Neural crest cell (in vitro differentiated cells): ENCODE results near the gene RNU5B-1. TPM values are rescaled to one million over a fixed set of nuclear protein-coding genes. Genes with fewer than 3 reads are reported as not detected.

Source experiments
- DNase-seq: peaks from one replicate; pipeline ENCODE4 v3.0.0; 2021; ENCODE audit warnings: low read depth, mixed read lengths, low spot score
- H3K27ac Mint-ChIP-seq: one replicate; pipeline ENCODE4 v1.8.0; 2021; ENCODE audit warnings: mild to moderate bottlenecking, mixed read lengths; ENCODE audit not compliant: unreplicated experiment
- H3K27me3 Mint-ChIP-seq: 2 replicates; pipeline ENCODE4 v1.8.0; 2021; ENCODE audit warnings: low read depth, mild to moderate bottlenecking, mixed read lengths
- H3K36me3 Mint-ChIP-seq: 2 replicates; pipeline ENCODE4 v1.8.0; 2021; ENCODE audit warnings: low read depth, mild to moderate bottlenecking, mixed read lengths
- H3K4me1 Mint-ChIP-seq: 2 replicates; pipeline ENCODE4 v1.8.0; 2021; ENCODE audit warnings: mixed read lengths
- H3K4me3 Mint-ChIP-seq: one replicate; pipeline ENCODE4 v1.8.0; 2021; ENCODE audit warnings: mild to moderate bottlenecking, mixed read lengths
- H3K9me3 Mint-ChIP-seq: 2 replicates; pipeline ENCODE4 v1.8.0; 2021; ENCODE audit warnings: mixed read lengths
- CTCF ChIP-seq: fragments of 200-600 bp; sonication (generic); conservative IDR thresholded peaks from 2 replicates; pipeline ENCODE4 v1.5.0; 2021; ENCODE audit warnings: antibody characterized with exemption, mild to moderate bottlenecking
- long read RNA-seq: library from polyadenylated mRNA; unstranded; transcript quantifications from one replicate; pipeline ENCODE4 v2.0.0, GENCODE V29; 2020
- total RNA-seq: library from RNA; stranded (reverse); gene quantifications from 2 replicates; pipeline ENCODE4 v1.2.1, GENCODE V29; 2021

Gene RNU5B-1
- 17.2 TPM in 1 of 2 replicates, not detected in the other for total RNA-seq
- long read RNA-seq: 0 reads

GRCh38 chr15:65304381-65305149 is at the start of gene RNU5B-1:
Gene RNU5B-1 (plus strand): TSS chr15:65304677.
- H3K4me3 Mint-ChIP-seq: peak within 1 kb of the TSS; percentile 91
- peaks cover 17% of the 10 kb centered on the region for H3K27me3 Mint-ChIP-seq
- H3K4me1 Mint-ChIP-seq: peaks cover 29% of the 10 kb centered on the region
- peak; percentile 96 for TF ChIP-seq CTCF
- peak; percentile 79 for DNase-seq
- H3K27ac Mint-ChIP-seq: peak within 1 kb of the TSS; percentile 99
- no peaks in the 10 kb centered on the region for H3K36me3 Mint-ChIP-seq
- no peaks in the 10 kb centered on the region for H3K9me3 Mint-ChIP-seq

GRCh38 chr15:65254758-65255157 is 49.7 kb upstream of the RNU5B-1 start:
- H3K9me3 Mint-ChIP-seq: no peaks in the 10 kb centered on the region
- H3K4me1 Mint-ChIP-seq: peaks cover 17% of the 10 kb centered on the region
- H3K36me3 Mint-ChIP-seq: peaks cover 8% of the 10 kb centered on the region
- no peak for DNase-seq
- no peak overlapping the region for H3K27ac Mint-ChIP-seq
- no peak overlapping the region for H3K4me3 Mint-ChIP-seq
- no peak for TF ChIP-seq CTCF
- H3K27me3 Mint-ChIP-seq: no peaks in the 10 kb centered on the region

GRCh38 chr15:65255486-65256140 is 48.9 kb upstream of the RNU5B-1 start:
- Mint-ChIP-seq H3K4me1 (peaks cover 17% of the 10 kb centered on the region), H3K27ac (no peak overlapping the region), H3K9me3 (no peaks in the 10 kb centered on the region), H3K27me3 (no peaks in the 10 kb centered on the region), H3K4me3 (no peak overlapping the region), H3K36me3 (peaks cover 10% of the 10 kb centered on the region)
- no peak for TF ChIP-seq CTCF
- DNase-seq: no peak

- Mint-ChIP-seq H3K36me3 (peaks cover 16% of the 10 kb centered on the region), H3K27me3 (no peaks in the 10 kb centered on the region), H3K27ac (no peak overlapping the region), H3K4me1 (peaks cover 17% of the 10 kb centered on the region), H3K4me3 (no peak overlapping the region), H3K9me3 (no peaks in the 10 kb centered on the region)
- no peak for TF ChIP-seq CTCF
- DNase-seq: no peak
Observed at GRCh38 chr15:65258375-65259262, 45.9 kb upstream of the RNU5B-1 start.

GRCh38 chr15:65259367-65259797 is 45.1 kb upstream of the RNU5B-1 start:
- Mint-ChIP-seq H3K4me1 (peaks cover 13% of the 10 kb centered on the region), H3K27me3 (no peaks in the 10 kb centered on the region), H3K9me3 (no peaks in the 10 kb centered on the region), H3K36me3 (peaks cover 12% of the 10 kb centered on the region), H3K27ac (no peak overlapping the region), H3K4me3 (no peak overlapping the region)
- no peak for TF ChIP-seq CTCF
- no peak for DNase-seq
